Measurements from ENCODE around the gene IL1RAPL1. TPM values are rescaled to one million over a fixed set of nuclear protein-coding genes. Genes with fewer than 3 reads are reported as not detected.

Gene IL1RAPL1
- total and polyA plus RNA-seq, 2 donors (not counting 3 experiments of a cell fraction or from before 2014, with no cell fraction given), result 0.79 to 1.3 TPM

DNA sequence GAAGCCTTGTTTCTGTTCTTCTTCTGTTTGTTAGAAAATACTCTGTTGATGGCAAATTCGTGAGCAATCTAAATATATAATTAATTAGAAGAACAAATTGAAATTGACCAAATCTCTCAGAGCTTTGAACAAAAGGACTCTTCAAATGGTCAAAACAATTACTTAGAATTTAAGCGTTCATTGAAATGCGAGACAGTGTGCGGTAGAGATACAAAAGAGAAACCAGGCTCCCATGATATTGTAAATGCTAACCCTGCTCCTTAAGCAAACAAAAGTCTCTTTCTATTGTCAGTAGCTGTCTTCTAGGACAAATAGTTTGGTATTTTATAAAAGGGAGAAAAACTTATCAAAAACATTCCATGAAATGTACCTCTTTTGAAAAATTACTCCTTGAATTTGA lies 1174.8 kb downstream of the IL1RAPL1 start:
- H3K79me2 ChIP-seq (ENCODE audit: control insufficient read depth, insufficient read depth, low read length), result no peaks in the 10 kb centered on the region
- H3K27ac ChIP-seq (ENCODE audit: insufficient read depth, low read depth, low read length), result no peak overlapping the region
- no peak for TF ChIP-seq FOS (IDR thresholded peaks at IDR 0.05; ENCODE audit: borderline replicate concordance, insufficient read depth, low read length)
- no peak for TF ChIP-seq GATA2 (IDR thresholded peaks at IDR 0.05; ENCODE audit: insufficient read depth, insufficient read length, low read depth, low read length)
- no peak for TF ChIP-seq JUN (IDR thresholded peaks at IDR 0.05; ENCODE audit: borderline replicate concordance, insufficient read depth, insufficient read length, low read depth)
- no peak for TF ChIP-seq EZH2 (IDR thresholded peaks at IDR 0.05; ENCODE audit: borderline replicate concordance, low read depth, low read length, severe bottlenecking)
- no peak for TF ChIP-seq POLR2A (IDR thresholded peaks at IDR 0.05; ENCODE audit: low read depth, low read length)
- TF ChIP-seq, protein P1, sequence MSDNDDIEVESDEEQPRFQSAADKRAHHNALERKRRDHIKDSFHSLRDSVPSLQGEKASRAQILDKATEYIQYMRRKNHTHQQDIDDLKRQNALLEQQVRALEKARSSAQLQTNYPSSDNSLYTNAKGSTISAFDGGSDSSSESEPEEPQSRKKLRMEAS (IDR thresholded peaks at IDR 0.05; ENCODE audit: insufficient read depth, insufficient read length), result no peak
- TF ChIP-seq, protein P2, sequence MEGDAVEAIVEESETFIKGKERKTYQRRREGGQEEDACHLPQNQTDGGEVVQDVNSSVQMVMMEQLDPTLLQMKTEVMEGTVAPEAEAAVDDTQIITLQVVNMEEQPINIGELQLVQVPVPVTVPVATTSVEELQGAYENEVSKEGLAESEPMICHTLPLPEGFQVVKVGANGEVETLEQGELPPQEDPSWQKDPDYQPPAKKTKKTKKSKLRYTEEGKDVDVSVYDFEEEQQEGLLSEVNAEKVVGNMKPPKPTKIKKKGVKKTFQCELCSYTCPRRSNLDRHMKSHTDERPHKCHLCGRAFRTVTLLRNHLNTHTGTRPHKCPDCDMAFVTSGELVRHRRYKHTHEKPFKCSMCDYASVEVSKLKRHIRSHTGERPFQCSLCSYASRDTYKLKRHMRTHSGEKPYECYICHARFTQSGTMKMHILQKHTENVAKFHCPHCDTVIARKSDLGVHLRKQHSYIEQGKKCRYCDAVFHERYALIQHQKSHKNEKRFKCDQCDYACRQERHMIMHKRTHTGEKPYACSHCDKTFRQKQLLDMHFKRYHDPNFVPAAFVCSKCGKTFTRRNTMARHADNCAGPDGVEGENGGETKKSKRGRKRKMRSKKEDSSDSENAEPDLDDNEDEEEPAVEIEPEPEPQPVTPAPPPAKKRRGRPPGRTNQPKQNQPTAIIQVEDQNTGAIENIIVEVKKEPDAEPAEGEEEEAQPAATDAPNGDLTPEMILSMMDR (IDR thresholded peaks at IDR 0.05; ENCODE audit: extremely low read depth in 1 of 2, insufficient read depth in 1 of 2, low read depth in 1 of 2, low read length in 2 of 2), result no peak
- TF ChIP-seq MYC (IDR thresholded peaks at IDR 0.05; ENCODE audit: low read depth, low read length), result no peak
- no peak for TF ChIP-seq POLR2AphosphoS5 (IDR thresholded peaks at IDR 0.05; ENCODE audit: insufficient read depth, low read depth, low read length)
- intact Hi-C loops (cut with micrococcal nuclease) (no loop called here), dilution Hi-C loops (cut with MboI; ENCODE audit: extremely low pct_ligation_motif_present, low sequenced_read_pairs) (no loop called here)
- no peak overlapping the region for H3K4me3 ChIP-seq (replicated peaks in 1 of 3; ENCODE audit: insufficient read depth in 1 of 3, low read depth in 1 of 3, low read length in 3 of 3)
- no peaks in the 10 kb centered on the region for H3K36me3 ChIP-seq (ENCODE audit: control insufficient read depth in 2 of 2, extremely low read depth in 1 of 2, insufficient read depth in 2 of 2, low read length in 2 of 2)
- no peaks in the 10 kb centered on the region for H3K9me3 ChIP-seq (replicated peaks; ENCODE audit: control insufficient read depth, insufficient read depth, low read length)
- no peaks in the 10 kb centered on the region for H3K4me1 ChIP-seq (ENCODE audit: control insufficient read depth, extremely low read depth, insufficient read depth, low read length)
- H4K20me1 ChIP-seq (replicated peaks; ENCODE audit: control insufficient read depth, extremely low read depth, insufficient read depth, low read length), result no peaks in the 10 kb centered on the region
- no peaks in the 10 kb centered on the region for H3K9me1 ChIP-seq (replicated peaks; ENCODE audit: control insufficient read depth, extremely low read depth, insufficient read depth, low read length)
- BruUV-seq (replicated peaks), result no TSS peak
- no peaks in the 10 kb centered on the region for H3K27me3 ChIP-seq (ENCODE audit: control insufficient read depth in 2 of 2, insufficient read depth in 2 of 2, low read length in 2 of 2)
- no peak for DNase-seq (ENCODE audit: low read depth, low spot score)
- H3K9ac ChIP-seq (replicated peaks; ENCODE audit: extremely low read depth, insufficient read depth, low read length), result no peak overlapping the region
- no peak overlapping the region for H2AFZ ChIP-seq (ENCODE audit: low read depth, low read length)
- POLR2A ChIA-PET, result no interaction called here
- no peak overlapping the region for H3K4me2 ChIP-seq (ENCODE audit: insufficient read depth, low read length)
- CTCF ChIA-PET, result no interaction called here
- no peak for FAIRE-seq

Data from endothelial cell of umbilical vein (primary cell).